Stomach (tissue), 9 donors: ENCODE results near the gene REG4. TPM values are rescaled to one million over a fixed set of nuclear protein-coding genes. Genes with fewer than 3 reads are reported as not detected.

ENCODE experiments used
- DNase-seq, 2 donors: peaks; one replicate each; pipeline versions ENCODE4 v3.0.0 to v3.0.0-alpha.2; 2013 to 2019
- H3K27ac ChIP-seq, 5 donors: fragments of 200-600 bp in 4 of 5; sonication (generic) in 4 of 5; one replicate each; pipeline ENCODE4 v1.5.1; 2013 to 2019; ENCODE audit warnings: mild to moderate bottlenecking in 1 of 5, moderate library complexity in 1 of 5
- H3K27me3 ChIP-seq, 3 donors: fragments of 200-600 bp; sonication (generic); one replicate each; pipeline ENCODE4 v1.5.1; 2017 to 2019; ENCODE audit warnings: mixed run types in 1 of 3
- H3K36me3 ChIP-seq, 4 donors: fragments of 200-600 bp; sonication (generic); 1 replicate in 3 of 4; 2 replicates in 1 of 4; pipeline ENCODE4 v1.5.1; 2016 to 2019
- H3K4me1 ChIP-seq, 4 donors: fragments of 200-600 bp; sonication (generic); one replicate each; pipeline ENCODE4 v1.5.1; 2016 to 2019
- H3K4me3 ChIP-seq, 4 donors: fragments of 200-600 bp; sonication (generic) in 3 of 4; one replicate each; pipeline ENCODE4 v1.5.1; 2016 to 2019; ENCODE audit warnings: mild to moderate bottlenecking in 1 of 4
- H3K9me3 ChIP-seq, 4 donors: fragments of 200-600 bp; sonication (generic); one replicate each; pipeline ENCODE4 v1.5.1; 2016 to 2019
- CTCF ChIP-seq, 7 experiments: fragments of 450-650 bp in 4 of 7; fragments of 200-600 bp in 3 of 7; sonication (generic) in 3 of 7; IDR thresholded peaks; one replicate each; pipeline ENCODE4 v1.5.1; 2016 to 2019; ENCODE audit warnings: antibody characterized with exemption in 7 of 7, control low read depth in 2 of 7, mild to moderate bottlenecking in 1 of 7
- EP300 ChIP-seq: sonication (generic); formaldehyde crosslinking; IDR thresholded peaks from one replicate; pipeline ENCODE4 v1.6.1; 2017; ENCODE audit warnings: antibody characterized with exemption
- POLR2A ChIP-seq, 4 donors: fragments of 450-650 bp; IDR thresholded peaks; one replicate each; pipeline ENCODE4 v1.6.1; 2016; ENCODE audit warnings: antibody characterized with exemption in 4 of 4, control low read depth in 2 of 4, mild to moderate bottlenecking in 1 of 4, moderate library complexity in 1 of 4
- POLR2AphosphoS5 ChIP-seq, 3 donors: sonication (generic); formaldehyde crosslinking; IDR thresholded peaks; one replicate each; pipeline ENCODE4 v1.6.1; 2016; ENCODE audit warnings: antibody characterized with exemption in 3 of 3
- WGBS, 5 donors: extraction: QIAGEN DNeasy Blood & Tissue Kit in 3 of 5; methylation state at CpG; one replicate each; pipeline versions ENCODE4 v1.1.5 to v1.1.7; 2013 to 2018; 5-methylcytosine and 5-hydroxymethylcytosine counted together
- intact Hi-C: fragments of 100-400 bp; cut with DNase I; formaldehyde crosslinking; loops from one replicate; pipeline ENCODE4 v1.15.1; 2023; ENCODE audit warnings: low total_unique reads
- polyA plus RNA-seq, 3 donors: library from polyadenylated mRNA; stranded (reverse); fragments of 200-250 nt; gene quantifications; one replicate each; pipeline ENCODE4 v1.2.3, GENCODE V29; 2013
- total RNA-seq, 5 donors: library from RNA; depleted of rRNA; stranded (reverse); fragments of >200 nt; gene quantifications; one replicate each; pipeline versions ENCODE4 v1.1.0 to v1.2.3, GENCODE V29; 2014 to 2016
- donor health status: healthy with polysubstance abuse.
- donor health status: Bipolar disorder and iron deficiency.
- donor health status: healthy.

REG4 gene
- total and polyA plus RNA-seq, 8 donors = 0.18 to 9.2 (median 3.4) TPM; not detected in 4

DNA sequence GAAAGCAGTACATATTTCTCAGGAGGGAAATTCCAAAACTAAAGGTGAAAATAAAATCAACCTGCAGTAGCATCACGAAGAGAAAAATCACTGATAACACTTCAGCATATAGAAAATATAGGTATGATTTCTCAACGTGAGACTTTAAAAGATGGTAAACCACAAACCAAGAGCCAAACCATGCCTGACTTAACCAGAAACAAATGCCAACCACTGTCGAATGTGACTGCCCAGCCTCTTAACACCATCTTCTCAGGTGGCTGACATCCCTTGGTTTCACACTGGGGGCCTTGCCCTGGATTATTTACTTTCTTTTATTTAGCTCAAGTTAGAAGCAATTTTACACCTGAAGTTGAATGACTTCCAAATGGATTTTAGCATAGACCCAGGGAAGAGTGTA is 52.7 kb downstream of the REG4 start:
- H3K4me1 ChIP-seq = peaks cover 0 to under 1% (median 0%) of the 10 kb centered on the region in 4 donors
- TF ChIP-seq POLR2A (IDR thresholded peaks at IDR 0.05) (no peak), POLR2AphosphoS5 (IDR thresholded peaks at IDR 0.05) (no peak), EP300 (no peak), CTCF (IDR thresholded peaks at IDR 0.05) (no peak)
- H3K4me3 ChIP-seq = no peak overlapping the region
- H3K27me3 ChIP-seq = peaks cover 0 to 3% (median 0%) of the 10 kb centered on the region in 3 donors
- H3K36me3 ChIP-seq = peaks cover 0 to 70% (median 8%) of the 10 kb centered on the region in 4 donors
- no peak for DNase-seq
- intact Hi-C loops = no loop called here
- H3K9me3 ChIP-seq = no peaks in the 10 kb centered on the region
- 48 to 68% (median 57%) methylated on average over 3 of the region's 3 CpGs for WGBS, 5 donors
- no peak overlapping the region for H3K27ac ChIP-seq

DNA sequence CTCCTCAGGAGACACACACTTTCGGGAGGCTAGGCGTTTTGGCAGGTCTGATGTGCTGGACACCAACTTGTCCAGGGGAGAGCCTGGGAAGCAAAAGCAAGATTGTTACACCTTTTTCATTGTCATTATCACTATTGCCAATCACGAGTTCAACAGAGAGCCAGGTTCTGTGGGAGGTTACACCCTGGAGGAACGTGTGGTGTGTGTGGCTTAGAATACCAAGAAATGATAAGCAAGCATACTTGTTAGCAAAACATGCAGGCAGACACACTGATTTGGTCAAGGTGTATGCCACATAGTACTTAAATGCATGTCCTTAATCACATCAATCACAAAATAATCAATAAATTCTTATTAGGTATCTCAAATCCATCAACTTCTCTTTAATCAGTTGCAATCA is 58.7 kb downstream of the REG4 start:
- H3K36me3 ChIP-seq = peaks cover 0 to 78% (median 6%) of the 10 kb centered on the region in 4 donors
- intact Hi-C loops = no loop called here
- H3K4me1 ChIP-seq = peaks cover 0 to 8% (median 0%) of the 10 kb centered on the region in 4 donors
- DNase-seq = no peak
- H3K9me3 ChIP-seq = no peaks in the 10 kb centered on the region
- H3K27ac ChIP-seq = no peak overlapping the region
- no peak for TF ChIP-seq POLR2A (IDR thresholded peaks at IDR 0.05)
- TF ChIP-seq CTCF (IDR thresholded peaks at IDR 0.05) = no peak
- TF ChIP-seq POLR2AphosphoS5 (IDR thresholded peaks at IDR 0.05) = no peak
- no peak for TF ChIP-seq EP300
- no peak overlapping the region for H3K4me3 ChIP-seq
- H3K27me3 ChIP-seq = peaks cover 0 to 3% (median 0%) of the 10 kb centered on the region in 3 donors
- WGBS, 5 donors = 50 to 68% (median 60%) methylated on average over 4 of the region's 4 CpGs

- H3K27ac ChIP-seq = peak overlapping the region in 3 of 5 donors; percentile 25 to 61 (median 40)
- H3K4me3 ChIP-seq = no peak overlapping the region
- no peaks in the 10 kb centered on the region for H3K9me3 ChIP-seq
- peaks cover 0 to 34% (median 8%) of the 10 kb centered on the region in 4 donors for H3K4me1 ChIP-seq
- DNase-seq = no peak
- no peak for TF ChIP-seq EP300
- TF ChIP-seq POLR2A (IDR thresholded peaks at IDR 0.05) = no peak
- TF ChIP-seq POLR2AphosphoS5 (IDR thresholded peaks at IDR 0.05) = no peak
- no peak for TF ChIP-seq CTCF (IDR thresholded peaks at IDR 0.05)
- 35 to 53% (median 46%) methylated on average over 4 of the region's 4 CpGs for WGBS, 5 donors
- H3K27me3 ChIP-seq = no peaks in the 10 kb centered on the region
- H3K36me3 ChIP-seq = peaks cover 0 to 53% (median 2%) of the 10 kb centered on the region in 4 donors
- intact Hi-C loops = loop anchor here (10.0 kb wide), 1 partner anchor 57 kb away; no protein-coding TSS in a partner anchor
Observed at GRCh38 chr1:119748040-119748439, 63.2 kb downstream of the REG4 start.

- peak in 1 of 2 donors; percentile 50 for DNase-seq
- no peaks in the 10 kb centered on the region for H3K9me3 ChIP-seq
- TF ChIP-seq POLR2AphosphoS5 (IDR thresholded peaks at IDR 0.05) = no peak
- H3K36me3 ChIP-seq = peaks cover 0 to 53% (median 6%) of the 10 kb centered on the region in 4 donors
- H3K4me3 ChIP-seq = no peak overlapping the region
- intact Hi-C loops = loop anchor here (10.0 kb wide), 1 partner anchor 57 kb away; no protein-coding TSS in a partner anchor
- H3K4me1 ChIP-seq = peaks cover 0 to 40% (median 14%) of the 10 kb centered on the region in 4 donors
- H3K27ac ChIP-seq = peak overlapping the region in 2 of 5 donors; percentile 40 to 61
- no peaks in the 10 kb centered on the region for H3K27me3 ChIP-seq
- 54 to 74% (median 69%) methylated on average over 3 of the region's 3 CpGs for WGBS, 5 donors
Observed at GRCh38 chr1:119747451-119747850, 63.8 kb downstream of the REG4 start.

GRCh38 chr1:119745034-119745433 is 66.2 kb downstream of the REG4 start:
- intact Hi-C loops = loop anchor here (10.0 kb wide), 1 partner anchor 60 kb away; no protein-coding TSS in a partner anchor

More at GRCh38 chr1:119745034-119745433, 66.2 kb downstream of the REG4 start:
- no peak for DNase-seq
- 61 to 88% (median 80%) methylated on average over 1 of the region's 1 CpG for WGBS, 5 donors
- H3K27ac ChIP-seq = no peak overlapping the region
- H3K36me3 ChIP-seq = peaks cover 0 to 55% (median 9%) of the 10 kb centered on the region in 4 donors
- no peaks in the 10 kb centered on the region for H3K27me3 ChIP-seq
- TF ChIP-seq POLR2A (IDR thresholded peaks at IDR 0.05) = no peak
- no peak for TF ChIP-seq POLR2AphosphoS5 (IDR thresholded peaks at IDR 0.05)
- no peak for TF ChIP-seq EP300
- TF ChIP-seq CTCF (IDR thresholded peaks at IDR 0.05) = no peak
- H3K4me3 ChIP-seq = no peak overlapping the region
- H3K9me3 ChIP-seq = no peaks in the 10 kb centered on the region
- H3K4me1 ChIP-seq = peaks cover 0 to 48% (median 20%) of the 10 kb centered on the region in 4 donors
